ENCODE measurements around the gene CCDC127. TPM values are rescaled to one million over a fixed set of nuclear protein-coding genes. Genes with fewer than 3 reads are reported as not detected.
"Not testable (repeated sequence)": the region's sequence is repeated elsewhere in the genome, so short reads cannot be mapped to it uniquely, and the experiment has no call there.

The CCDC127 gene
- total and polyA plus RNA-seq, 4 donors: 1.1 to 2.6 (median 2.1) TPM

DNA sequence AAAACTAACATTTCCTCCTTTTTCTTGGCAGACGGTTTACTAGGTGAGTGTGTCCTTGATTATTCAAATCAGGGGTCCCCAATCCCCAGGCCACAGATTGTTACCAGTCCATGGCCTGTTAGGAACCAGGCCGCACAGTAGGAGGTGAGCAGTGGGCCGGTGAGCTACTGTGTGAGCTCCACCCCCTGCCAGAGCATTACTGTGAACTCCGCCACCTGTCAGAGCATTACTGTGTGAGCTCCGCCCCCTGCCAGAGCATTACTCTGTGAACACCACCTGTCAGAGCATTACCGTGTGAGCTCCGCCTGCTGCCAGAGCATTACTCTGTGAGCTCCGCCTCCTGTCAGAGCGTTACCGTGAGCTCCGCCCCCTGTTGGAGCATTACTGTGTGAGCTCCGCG is 39.2 kb upstream of the CCDC127 start:
- no peaks in the 10 kb centered on the region for H3K27me3 ChIP-seq (ENCODE audit: control insufficient read depth in 4 of 4, insufficient read depth in 4 of 4, low read length in 3 of 4)
- peak overlapping the region; percentile 39 to 50 for H3K27ac ChIP-seq (ENCODE audit: low read depth in 1 of 2, low read length in 2 of 2)
- TF ChIP-seq SP1 (IDR thresholded peaks at IDR 0.05) (no peak), RXRA (IDR thresholded peaks at IDR 0.05) (no peak), YY1 (IDR thresholded peaks at IDR 0.05) (no peak), HNF4A (conservative IDR thresholded peaks at IDR 0.05) (no peak), TAF1 (conservative IDR thresholded peaks at IDR 0.05) (no peak), HNF4G (IDR thresholded peaks at IDR 0.05) (no peak), RAD21 (IDR thresholded peaks at IDR 0.05) (no peak), NR2F2 (IDR thresholded peaks at IDR 0.05) (no peak)
- TF ChIP-seq, protein P1, sequence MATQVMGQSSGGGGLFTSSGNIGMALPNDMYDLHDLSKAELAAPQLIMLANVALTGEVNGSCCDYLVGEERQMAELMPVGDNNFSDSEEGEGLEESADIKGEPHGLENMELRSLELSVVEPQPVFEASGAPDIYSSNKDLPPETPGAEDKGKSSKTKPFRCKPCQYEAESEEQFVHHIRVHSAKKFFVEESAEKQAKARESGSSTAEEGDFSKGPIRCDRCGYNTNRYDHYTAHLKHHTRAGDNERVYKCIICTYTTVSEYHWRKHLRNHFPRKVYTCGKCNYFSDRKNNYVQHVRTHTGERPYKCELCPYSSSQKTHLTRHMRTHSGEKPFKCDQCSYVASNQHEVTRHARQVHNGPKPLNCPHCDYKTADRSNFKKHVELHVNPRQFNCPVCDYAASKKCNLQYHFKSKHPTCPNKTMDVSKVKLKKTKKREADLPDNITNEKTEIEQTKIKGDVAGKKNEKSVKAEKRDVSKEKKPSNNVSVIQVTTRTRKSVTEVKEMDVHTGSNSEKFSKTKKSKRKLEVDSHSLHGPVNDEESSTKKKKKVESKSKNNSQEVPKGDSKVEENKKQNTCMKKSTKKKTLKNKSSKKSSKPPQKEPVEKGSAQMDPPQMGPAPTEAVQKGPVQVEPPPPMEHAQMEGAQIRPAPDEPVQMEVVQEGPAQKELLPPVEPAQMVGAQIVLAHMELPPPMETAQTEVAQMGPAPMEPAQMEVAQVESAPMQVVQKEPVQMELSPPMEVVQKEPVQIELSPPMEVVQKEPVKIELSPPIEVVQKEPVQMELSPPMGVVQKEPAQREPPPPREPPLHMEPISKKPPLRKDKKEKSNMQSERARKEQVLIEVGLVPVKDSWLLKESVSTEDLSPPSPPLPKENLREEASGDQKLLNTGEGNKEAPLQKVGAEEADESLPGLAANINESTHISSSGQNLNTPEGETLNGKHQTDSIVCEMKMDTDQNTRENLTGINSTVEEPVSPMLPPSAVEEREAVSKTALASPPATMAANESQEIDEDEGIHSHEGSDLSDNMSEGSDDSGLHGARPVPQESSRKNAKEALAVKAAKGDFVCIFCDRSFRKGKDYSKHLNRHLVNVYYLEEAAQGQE (IDR thresholded peaks at IDR 0.05): no peak
- TF ChIP-seq, protein P2, sequence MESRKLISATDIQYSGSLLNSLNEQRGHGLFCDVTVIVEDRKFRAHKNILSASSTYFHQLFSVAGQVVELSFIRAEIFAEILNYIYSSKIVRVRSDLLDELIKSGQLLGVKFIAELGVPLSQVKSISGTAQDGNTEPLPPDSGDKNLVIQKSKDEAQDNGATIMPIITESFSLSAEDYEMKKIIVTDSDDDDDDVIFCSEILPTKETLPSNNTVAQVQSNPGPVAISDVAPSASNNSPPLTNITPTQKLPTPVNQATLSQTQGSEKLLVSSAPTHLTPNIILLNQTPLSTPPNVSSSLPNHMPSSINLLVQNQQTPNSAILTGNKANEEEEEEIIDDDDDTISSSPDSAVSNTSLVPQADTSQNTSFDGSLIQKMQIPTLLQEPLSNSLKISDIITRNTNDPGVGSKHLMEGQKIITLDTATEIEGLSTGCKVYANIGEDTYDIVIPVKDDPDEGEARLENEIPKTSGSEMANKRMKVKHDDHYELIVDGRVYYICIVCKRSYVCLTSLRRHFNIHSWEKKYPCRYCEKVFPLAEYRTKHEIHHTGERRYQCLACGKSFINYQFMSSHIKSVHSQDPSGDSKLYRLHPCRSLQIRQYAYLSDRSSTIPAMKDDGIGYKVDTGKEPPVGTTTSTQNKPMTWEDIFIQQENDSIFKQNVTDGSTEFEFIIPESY (IDR thresholded peaks at IDR 0.05): no peak
- TF ChIP-seq, protein P3, sequence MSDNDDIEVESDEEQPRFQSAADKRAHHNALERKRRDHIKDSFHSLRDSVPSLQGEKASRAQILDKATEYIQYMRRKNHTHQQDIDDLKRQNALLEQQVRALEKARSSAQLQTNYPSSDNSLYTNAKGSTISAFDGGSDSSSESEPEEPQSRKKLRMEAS (IDR thresholded peaks at IDR 0.05): no peak
- TF ChIP-seq, protein P4, sequence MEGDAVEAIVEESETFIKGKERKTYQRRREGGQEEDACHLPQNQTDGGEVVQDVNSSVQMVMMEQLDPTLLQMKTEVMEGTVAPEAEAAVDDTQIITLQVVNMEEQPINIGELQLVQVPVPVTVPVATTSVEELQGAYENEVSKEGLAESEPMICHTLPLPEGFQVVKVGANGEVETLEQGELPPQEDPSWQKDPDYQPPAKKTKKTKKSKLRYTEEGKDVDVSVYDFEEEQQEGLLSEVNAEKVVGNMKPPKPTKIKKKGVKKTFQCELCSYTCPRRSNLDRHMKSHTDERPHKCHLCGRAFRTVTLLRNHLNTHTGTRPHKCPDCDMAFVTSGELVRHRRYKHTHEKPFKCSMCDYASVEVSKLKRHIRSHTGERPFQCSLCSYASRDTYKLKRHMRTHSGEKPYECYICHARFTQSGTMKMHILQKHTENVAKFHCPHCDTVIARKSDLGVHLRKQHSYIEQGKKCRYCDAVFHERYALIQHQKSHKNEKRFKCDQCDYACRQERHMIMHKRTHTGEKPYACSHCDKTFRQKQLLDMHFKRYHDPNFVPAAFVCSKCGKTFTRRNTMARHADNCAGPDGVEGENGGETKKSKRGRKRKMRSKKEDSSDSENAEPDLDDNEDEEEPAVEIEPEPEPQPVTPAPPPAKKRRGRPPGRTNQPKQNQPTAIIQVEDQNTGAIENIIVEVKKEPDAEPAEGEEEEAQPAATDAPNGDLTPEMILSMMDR (IDR thresholded peaks at IDR 0.05; ENCODE audit: low read depth, low read length, missing input control): no peak
- H3K9ac ChIP-seq (ENCODE audit: low read depth in 1 of 2, low read length in 2 of 2): no peak overlapping the region
- H3K4me3 ChIP-seq (ENCODE audit: low read depth in 1 of 3, low read length in 3 of 3): no peak overlapping the region
- WGBS: 98% methylated on average over 13 of the region's 13 CpGs
- peaks cover 0 to 12% (median 4%) of the 10 kb centered on the region in 4 donors for H3K4me1 ChIP-seq (ENCODE audit: control insufficient read depth in 4 of 4, insufficient read depth in 4 of 4, low read length in 3 of 4)
- no peak for DNase-seq (ENCODE audit: low spot score)
- H3K9me3 ChIP-seq (ENCODE audit: control insufficient read depth in 4 of 4, low read length in 3 of 4): no peaks in the 10 kb centered on the region
- peaks cover 8 to 13% (median 9%) of the 10 kb centered on the region in 4 donors for H3K36me3 ChIP-seq (ENCODE audit: control insufficient read depth in 4 of 4, insufficient read depth in 3 of 4, low read depth in 1 of 4, low read length in 3 of 4)

DNA sequence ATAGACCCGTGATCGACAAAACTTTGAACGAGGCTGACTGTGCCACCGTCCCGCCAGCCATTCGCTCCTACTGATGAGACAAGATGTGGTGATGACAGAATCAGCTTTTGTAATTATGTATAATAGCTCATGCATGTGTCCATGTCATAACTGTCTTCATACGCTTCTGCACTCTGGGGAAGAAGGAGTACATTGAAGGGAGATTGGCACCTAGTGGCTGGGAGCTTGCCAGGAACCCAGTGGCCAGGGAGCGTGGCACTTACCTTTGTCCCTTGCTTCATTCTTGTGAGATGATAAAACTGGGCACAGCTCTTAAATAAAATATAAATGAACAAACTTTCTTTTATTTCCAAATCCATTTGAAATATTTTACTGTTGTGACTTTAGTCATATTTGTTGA is 38.4 kb upstream of the CCDC127 start:
- H3K9ac ChIP-seq (ENCODE audit: low read depth in 1 of 2, low read length in 2 of 2); H3K4me3 ChIP-seq (ENCODE audit: low read depth in 1 of 3, low read length in 3 of 3); H3K27me3 ChIP-seq (ENCODE audit: control insufficient read depth in 4 of 4, insufficient read depth in 4 of 4, low read length in 3 of 4); DNase-seq (ENCODE audit: low spot score); H3K9me3 ChIP-seq (ENCODE audit: control insufficient read depth in 4 of 4, low read length in 3 of 4): not testable (repeated sequence)
- Histone ChIP-seq H3K4me1 (ENCODE audit: control insufficient read depth in 4 of 4, insufficient read depth in 4 of 4, low read length in 3 of 4) (peaks cover 0 to 12% (median 4%) of the 10 kb centered on the region in 4 donors), H3K27ac (ENCODE audit: low read depth in 1 of 2, low read length in 2 of 2) (peak overlapping the region; percentile 31 to 50), H3K36me3 (ENCODE audit: control insufficient read depth in 4 of 4, insufficient read depth in 3 of 4, low read depth in 1 of 4, low read length in 3 of 4) (peaks cover 8 to 13% (median 10%) of the 10 kb centered on the region in 4 donors)
- WGBS: 69% methylated on average over 8 of the region's 8 CpGs
- TF ChIP-seq HNF4A (conservative IDR thresholded peaks at IDR 0.05): peak; percentile 38 to 67

DNA sequence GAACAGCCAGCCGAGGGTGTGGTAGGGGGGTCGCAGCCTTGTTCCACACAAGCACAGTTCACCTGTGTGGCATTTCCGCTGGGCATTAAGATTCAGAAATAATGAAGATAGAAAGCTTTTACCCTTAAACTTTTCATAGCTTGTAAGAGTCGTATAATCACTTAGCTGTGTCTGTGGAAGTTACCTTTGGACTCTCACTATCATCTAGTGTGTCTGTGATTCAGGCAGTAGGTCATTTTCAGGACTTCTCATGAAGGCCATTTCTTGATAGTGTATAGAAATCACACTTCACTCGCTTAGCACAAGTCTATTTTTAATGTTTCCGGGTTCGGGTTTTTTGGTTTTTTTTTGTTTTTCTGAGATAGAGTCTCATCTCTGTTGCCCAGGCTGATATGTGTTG is 37.2 kb upstream of the CCDC127 start:
- H3K4me3 ChIP-seq (ENCODE audit: low read depth in 1 of 3, low read length in 3 of 3); H3K9me3 ChIP-seq (ENCODE audit: control insufficient read depth in 4 of 4, low read length in 3 of 4); H3K27me3 ChIP-seq (ENCODE audit: control insufficient read depth in 4 of 4, insufficient read depth in 4 of 4, low read length in 3 of 4); H3K9ac ChIP-seq (ENCODE audit: low read depth in 1 of 2, low read length in 2 of 2); DNase-seq (ENCODE audit: low spot score): not testable (repeated sequence)
- Histone ChIP-seq H3K36me3 (ENCODE audit: control insufficient read depth in 4 of 4, insufficient read depth in 3 of 4, low read depth in 1 of 4, low read length in 3 of 4) (peaks cover 8 to 14% (median 10%) of the 10 kb centered on the region in 4 donors), H3K4me1 (ENCODE audit: control insufficient read depth in 4 of 4, insufficient read depth in 4 of 4, low read length in 3 of 4) (peaks cover 0 to 12% (median 4%) of the 10 kb centered on the region in 4 donors), H3K27ac (ENCODE audit: low read depth in 1 of 2, low read length in 2 of 2) (peak overlapping the region in 1 of 2 donors; percentile 31)
- WGBS: 95% methylated on average over 7 of the region's 7 CpGs

DNA sequence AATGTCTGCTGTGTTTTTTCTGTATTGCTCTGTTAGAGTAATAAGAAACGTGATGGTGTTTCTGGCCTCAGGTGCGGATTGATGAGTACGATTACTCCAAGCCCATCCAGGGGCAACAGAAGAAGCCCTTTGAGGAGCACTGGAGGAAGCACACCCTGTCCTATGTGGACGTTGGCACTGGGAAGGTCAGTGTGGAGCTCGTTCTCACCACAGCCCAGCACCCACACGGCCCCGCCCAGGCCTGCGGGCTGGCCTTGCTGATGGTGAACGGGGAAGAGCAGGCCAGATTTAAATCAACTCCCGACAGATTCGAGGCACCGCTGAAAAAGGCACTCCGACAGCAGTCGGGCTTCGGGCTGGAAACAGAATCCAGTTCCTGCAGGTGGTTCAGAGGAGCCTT is 36.4 kb upstream of the CCDC127 start:
- H3K27me3 ChIP-seq (ENCODE audit: control insufficient read depth in 4 of 4, insufficient read depth in 4 of 4, low read length in 3 of 4); H3K9ac ChIP-seq (ENCODE audit: low read depth in 1 of 2, low read length in 2 of 2); H3K27ac ChIP-seq (ENCODE audit: low read depth in 1 of 2, low read length in 2 of 2); H3K9me3 ChIP-seq (ENCODE audit: control insufficient read depth in 4 of 4, low read length in 3 of 4); H3K4me3 ChIP-seq (ENCODE audit: low read depth in 1 of 3, low read length in 3 of 3); DNase-seq (ENCODE audit: low spot score): not testable (repeated sequence)
- Histone ChIP-seq H3K36me3 (ENCODE audit: control insufficient read depth in 4 of 4, insufficient read depth in 3 of 4, low read depth in 1 of 4, low read length in 3 of 4) (peaks cover 11 to 14% (median 12%) of the 10 kb centered on the region in 4 donors), H3K4me1 (ENCODE audit: control insufficient read depth in 4 of 4, insufficient read depth in 4 of 4, low read length in 3 of 4) (peaks cover 0 to 12% (median 4%) of the 10 kb centered on the region in 4 donors)
- WGBS: 97% methylated on average over 14 of the region's 15 CpGs
